MM.1S (cell line): Measurements from ENCODE around the gene RAB24.
A peak's percentile ranks its signal among the peaks of the same experiment; 100 is the strongest.

Experiments used
- DNase-seq: peaks from one replicate; pipeline ENCODE4 v3.0.0-alpha.2; 2015
- H2AFZ ChIP-seq: fragments of 300-600 bp; sonication (generic); 2 replicates; pipeline ENCODE4 v1.6.0; 2016; ENCODE audit warnings: antibody characterized with exemption, low read length
- H3F3A ChIP-seq: fragments of 300-600 bp; sonication (generic); 2 replicates; pipeline ENCODE4 v1.6.1; 2016; ENCODE audit warnings: mild to moderate bottlenecking, antibody characterized with exemption, low read length, moderate library complexity, mixed read lengths; ENCODE audit not compliant: insufficient read depth
- H3K27ac ChIP-seq: fragments of 300-600 bp; sonication (generic); 2 replicates; pipeline ENCODE4 v1.5.1; 2016; ENCODE audit warnings: mild to moderate bottlenecking, low read length
- H3K27me3 ChIP-seq: fragments of 300-600 bp; sonication (generic); replicated peaks from 2 replicates; pipeline ENCODE4 v1.6.0; 2016; ENCODE audit warnings: low read length; ENCODE audit not compliant: insufficient read depth
- H3K36me3 ChIP-seq: fragments of 300-600 bp; sonication (generic); replicated peaks from 2 replicates; pipeline ENCODE4 v1.6.1; 2016; ENCODE audit warnings: mild to moderate bottlenecking, low read length, mixed read lengths; ENCODE audit not compliant: insufficient read depth
- H3K4me1 ChIP-seq: fragments of 300-600 bp; sonication (generic); 2 replicates; pipeline ENCODE4 v1.6.1; 2016; ENCODE audit warnings: low read length, mixed read lengths
- H3K4me2 ChIP-seq: fragments of 300-600 bp; sonication (generic); 2 replicates; pipeline ENCODE4 v1.6.0; 2016; ENCODE audit warnings: low read depth, low read length
- H3K4me3 ChIP-seq: fragments of 300-600 bp; sonication (generic); 2 replicates; pipeline ENCODE4 v1.5.1; 2016; ENCODE audit warnings: low read length, mixed read lengths
- H3K79me2 ChIP-seq: fragments of 300-600 bp; sonication (generic); 2 replicates; pipeline ENCODE4 v1.6.1; 2016; ENCODE audit warnings: mixed run types, low read length, mixed read lengths
- H3K9ac ChIP-seq: fragments of 300-600 bp; sonication (generic); 2 replicates; pipeline ENCODE4 v1.6.1; 2016; ENCODE audit warnings: low read length, mixed read lengths
- H3K9me2 ChIP-seq: fragments of 300-600 bp; sonication (generic); replicated peaks from 2 replicates; pipeline ENCODE4 v1.6.1; 2016; ENCODE audit warnings: mild to moderate bottlenecking, low read length, mixed read lengths; ENCODE audit not compliant: insufficient read depth
- H3K9me3 ChIP-seq: fragments of 300-600 bp; sonication (generic); replicated peaks from 2 replicates; pipeline ENCODE4 v1.6.1; 2016; ENCODE audit warnings: mild to moderate bottlenecking, low read length, mixed read lengths; ENCODE audit not compliant: insufficient read depth
- H4K20me1 ChIP-seq: fragments of 300-600 bp; sonication (generic); 2 replicates; pipeline ENCODE4 v1.6.1; 2016; ENCODE audit warnings: mild to moderate bottlenecking, low read length, moderate library complexity, mixed read lengths; ENCODE audit not compliant: insufficient read depth
- EZH2 ChIP-seq: fragments of 300-600 bp; sonication (generic); optimal IDR thresholded peaks from 2 replicates; pipeline ENCODE3; 2017; ENCODE audit warnings: low read depth, mild to moderate bottlenecking, antibody characterized with exemption, low read length, mixed read lengths
- EZH2phosphoT487 ChIP-seq: fragments of 300-600 bp; sonication (generic); IDR thresholded peaks from 2 replicates; pipeline ENCODE4 v1.6.1; 2018; ENCODE audit warnings: antibody characterized with exemption, low read length
- TF ChIP-seq, protein P1 (sequence below): fragments of 300-600 bp; sonication (generic); IDR thresholded peaks from 2 replicates; pipeline ENCODE4 v1.5.1; 2016; ENCODE audit warnings: antibody characterized with exemption, low read length, mixed read lengths

Gene RAB24

DNA sequence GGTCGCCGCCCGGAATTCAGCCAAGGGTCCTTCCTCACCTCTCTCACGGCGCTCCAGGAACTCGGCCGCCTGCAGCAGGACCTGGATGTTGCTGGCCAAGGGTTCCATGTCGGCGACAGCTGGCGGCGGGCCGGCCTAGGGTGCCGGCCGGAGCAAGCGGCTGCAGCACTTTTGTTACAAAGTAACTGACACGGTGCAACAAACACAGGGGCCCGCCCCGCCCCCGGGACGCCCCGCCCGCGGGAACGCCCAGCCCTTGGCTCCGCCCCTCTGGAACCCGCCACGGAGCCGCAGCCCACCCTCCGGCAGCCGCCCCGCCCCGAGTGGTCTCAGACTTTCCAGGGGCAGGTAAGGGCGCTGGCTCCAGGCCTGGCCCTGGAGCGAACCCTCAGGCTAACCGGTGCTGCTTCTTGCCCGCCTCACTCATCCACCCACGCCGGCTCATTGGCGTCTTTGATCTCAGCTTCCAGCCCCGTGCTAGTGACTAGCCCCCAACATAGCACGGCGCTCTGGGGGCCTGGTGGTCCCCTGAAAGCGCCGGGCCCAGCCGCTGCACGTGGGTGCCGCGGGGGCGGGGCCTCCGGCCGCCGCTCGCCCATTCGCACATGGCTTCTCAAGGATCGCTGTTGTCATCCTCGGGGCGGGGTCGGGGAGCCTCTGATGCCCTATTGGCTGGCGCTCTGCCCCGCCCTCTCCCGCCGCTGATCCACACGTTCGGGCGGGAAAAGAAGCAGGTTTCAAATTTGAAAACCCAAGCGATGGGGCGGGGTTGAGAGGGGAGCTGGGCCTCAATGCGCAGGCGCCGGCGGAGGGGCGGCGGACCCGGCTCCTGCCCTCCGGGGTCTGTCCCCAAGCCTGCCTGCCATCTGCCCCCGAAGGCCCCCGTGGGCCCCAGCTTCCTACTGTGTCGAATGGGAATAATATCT lies 8.5 kb upstream of the RAB24 start, which contains the start of gene MXD3:
TSS of gene MXD3 (minus strand) at position 176 of the 926 bp plus-strand sequence. CDS start at position 108, 68 bp downstream.
- H3K27ac ChIP-seq: peak within 1 kb of the TSS; percentile 93
- H3K9me2 ChIP-seq: no peaks in the 10 kb centered on the region
- peaks cover 51% of the 10 kb centered on the region for H3F3A ChIP-seq
- no peaks in the 10 kb centered on the region for H3K9me3 ChIP-seq
- 0 out of 2 replicates have a peak within 1 kb of the TSS, but pooled peaks have one; percentile 44 for H2AFZ ChIP-seq
- H4K20me1 ChIP-seq: no peaks in the 10 kb centered on the region
- TF ChIP-seq EZH2 (no peak), EZH2phosphoT487 (no peak)
- TF ChIP-seq, protein P1, sequence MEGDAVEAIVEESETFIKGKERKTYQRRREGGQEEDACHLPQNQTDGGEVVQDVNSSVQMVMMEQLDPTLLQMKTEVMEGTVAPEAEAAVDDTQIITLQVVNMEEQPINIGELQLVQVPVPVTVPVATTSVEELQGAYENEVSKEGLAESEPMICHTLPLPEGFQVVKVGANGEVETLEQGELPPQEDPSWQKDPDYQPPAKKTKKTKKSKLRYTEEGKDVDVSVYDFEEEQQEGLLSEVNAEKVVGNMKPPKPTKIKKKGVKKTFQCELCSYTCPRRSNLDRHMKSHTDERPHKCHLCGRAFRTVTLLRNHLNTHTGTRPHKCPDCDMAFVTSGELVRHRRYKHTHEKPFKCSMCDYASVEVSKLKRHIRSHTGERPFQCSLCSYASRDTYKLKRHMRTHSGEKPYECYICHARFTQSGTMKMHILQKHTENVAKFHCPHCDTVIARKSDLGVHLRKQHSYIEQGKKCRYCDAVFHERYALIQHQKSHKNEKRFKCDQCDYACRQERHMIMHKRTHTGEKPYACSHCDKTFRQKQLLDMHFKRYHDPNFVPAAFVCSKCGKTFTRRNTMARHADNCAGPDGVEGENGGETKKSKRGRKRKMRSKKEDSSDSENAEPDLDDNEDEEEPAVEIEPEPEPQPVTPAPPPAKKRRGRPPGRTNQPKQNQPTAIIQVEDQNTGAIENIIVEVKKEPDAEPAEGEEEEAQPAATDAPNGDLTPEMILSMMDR: no peak
- H3K4me1 ChIP-seq: peaks cover 18% of the 10 kb centered on the region
- no peaks in the 10 kb centered on the region for H3K27me3 ChIP-seq
- H3K4me2 ChIP-seq: peak within 1 kb of the TSS; percentile 98
- H3K9ac ChIP-seq: peak within 1 kb of the TSS; percentile 89
- DNase-seq: peak; percentile 99
- no peaks in the 10 kb centered on the region for H3K36me3 ChIP-seq
- H3K4me3 ChIP-seq: peak within 1 kb of the TSS; percentile 99
- peaks cover 46% of the 10 kb centered on the region for H3K79me2 ChIP-seq

DNA sequence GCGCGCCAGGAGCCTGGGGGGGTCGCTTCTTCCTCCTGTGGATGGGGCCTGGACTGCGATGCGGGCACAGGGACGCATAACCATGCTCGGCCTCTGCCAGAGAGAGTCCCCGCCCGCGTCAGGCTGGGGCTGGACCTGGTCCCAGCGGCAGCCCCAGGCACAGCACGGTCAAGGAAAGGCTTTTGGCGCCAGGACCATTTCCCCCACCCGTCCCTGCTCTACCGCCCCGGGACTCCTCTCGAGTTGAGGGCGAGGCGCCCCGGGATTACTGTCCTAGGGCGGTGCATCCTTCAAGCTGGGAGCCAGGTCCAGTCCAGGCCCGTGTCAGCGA lies 7.8 kb upstream of the RAB24 start:
- peak overlapping the region; percentile 98 for H3K4me2 ChIP-seq
- H3K9ac ChIP-seq: peak overlapping the region; percentile 89
- H4K20me1 ChIP-seq: no peaks in the 10 kb centered on the region
- peaks cover 53% of the 10 kb centered on the region for H3K79me2 ChIP-seq
- DNase-seq: no peak
- H3F3A ChIP-seq: peaks cover 56% of the 10 kb centered on the region
- H3K4me3 ChIP-seq: peak overlapping the region; percentile 99
- TF ChIP-seq, protein P1: no peak
- TF ChIP-seq EZH2: no peak
- no peak for TF ChIP-seq EZH2phosphoT487
- peaks cover 18% of the 10 kb centered on the region for H3K4me1 ChIP-seq
- H3K36me3 ChIP-seq: no peaks in the 10 kb centered on the region
- no peaks in the 10 kb centered on the region for H3K9me3 ChIP-seq
- no peaks in the 10 kb centered on the region for H3K27me3 ChIP-seq
- H2AFZ ChIP-seq: no peak overlapping the region
- no peaks in the 10 kb centered on the region for H3K9me2 ChIP-seq
- H3K27ac ChIP-seq: peak overlapping the region; percentile 93; the same call in 1 of the 2 replicates

DNA sequence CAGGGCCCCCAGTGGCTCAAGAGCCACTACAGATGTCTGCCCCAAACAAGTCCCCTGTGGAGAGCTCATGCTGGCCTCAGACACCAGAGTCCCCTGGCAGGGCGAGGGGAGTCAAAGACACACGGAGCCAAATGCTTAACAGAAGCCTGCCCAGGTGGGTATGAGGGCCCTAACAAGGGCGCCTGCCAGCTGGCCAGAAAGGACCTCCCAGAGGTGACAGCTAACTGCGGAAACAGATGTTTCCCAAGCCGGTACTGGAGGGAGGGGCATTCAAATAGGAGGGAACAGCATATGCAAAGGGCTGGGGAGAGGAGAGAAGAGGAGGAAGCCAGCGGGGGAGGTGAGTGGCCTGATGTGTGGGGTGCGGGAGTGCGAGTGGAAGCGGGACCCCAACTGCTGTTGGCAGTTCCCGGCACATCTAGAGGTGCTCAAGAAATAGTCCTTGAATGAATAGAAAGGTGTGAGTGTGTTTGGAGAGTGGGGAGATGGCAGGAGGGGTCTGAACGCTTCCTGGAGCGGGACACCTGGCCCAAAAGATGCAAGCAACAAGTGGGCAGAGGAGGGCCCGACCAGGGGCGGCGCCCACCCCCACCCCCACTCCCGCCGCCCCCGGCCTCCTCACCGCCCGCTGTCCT lies 7.4 kb upstream of the RAB24 start:
- H3K9me2 ChIP-seq: no peaks in the 10 kb centered on the region
- H3K9ac ChIP-seq: peak overlapping the region; percentile 89
- peaks cover 58% of the 10 kb centered on the region for H3K79me2 ChIP-seq
- H3K4me3 ChIP-seq: peak overlapping the region; percentile 99
- TF ChIP-seq, protein P1: no peak
- peak; percentile 73 for DNase-seq
- no peaks in the 10 kb centered on the region for H3K36me3 ChIP-seq
- H2AFZ ChIP-seq: 0 out of 2 replicates have a peak overlapping the region, but pooled peaks have one; percentile 17
- H3K4me1 ChIP-seq: peaks cover 18% of the 10 kb centered on the region
- no peaks in the 10 kb centered on the region for H4K20me1 ChIP-seq
- no peaks in the 10 kb centered on the region for H3K27me3 ChIP-seq
- H3F3A ChIP-seq: peaks cover 55% of the 10 kb centered on the region
- peak overlapping the region; percentile 93; the same call in 1 of the 2 replicates for H3K27ac ChIP-seq
- H3K4me2 ChIP-seq: peak overlapping the region; percentile 98
- H3K9me3 ChIP-seq: no peaks in the 10 kb centered on the region
